A549 (cell line): ENCODE measurements around the gene CMC2.

Source experiments
- CHD2 ChIP-seq: fragments of 150-350 bp; IDR thresholded peaks from 2 replicates; pipeline ENCODE4 v1.6.1; 2014; ENCODE audit warnings: low read length; ENCODE audit not compliant: partially characterized antibody
- ESRRA ChIP-seq: fragments of 150-350 bp; IDR thresholded peaks from 2 replicates; pipeline ENCODE4 v1.6.1; 2014; ENCODE audit warnings: mild to moderate bottlenecking, low read length, borderline replicate concordance
- FOXS1 ChIP-seq: fragments of 250-450 bp; sonication (Bioruptor Pico); IDR thresholded peaks from 2 replicates; pipeline ENCODE4 v1.5.0; 2020; ENCODE audit warnings: mild to moderate bottlenecking, moderate library complexity
- HDAC2 ChIP-seq: fragments of 200-600 bp; sonication (generic); IDR thresholded peaks from 2 replicates; pipeline ENCODE4 v1.6.1; 2016
- JUN ChIP-seq, 2 experiments: fragments of >200 bp; sonication (Bioruptor Twin); formaldehyde crosslinking; IDR thresholded peaks; 2 replicates in 1 of 2; 3 replicates in 1 of 2; pipeline ENCODE4 v1.6.1; 2016 to 2017
- KDM5A ChIP-seq: fragments of 200-600 bp; sonication (generic); IDR thresholded peaks from 2 replicates; pipeline ENCODE4 v1.6.1; 2016; ENCODE audit warnings: antibody characterized with exemption, mild to moderate bottlenecking
- MAFK ChIP-seq: fragments of 450-650 bp; IDR thresholded peaks from 2 replicates; pipeline ENCODE4 v1.6.1; 2014; ENCODE audit not compliant: partially characterized antibody
- POLR2A ChIP-seq: IDR thresholded peaks from 2 replicates; pipeline ENCODE4 v1.6.1; 2012; ENCODE audit warnings: mild to moderate bottlenecking, low read length
- RAD21 ChIP-seq, 2 experiments: fragments of >200 bp in 1 of 2; sonication (Bioruptor Twin) in 1 of 2; formaldehyde crosslinking in 1 of 2; IDR thresholded peaks in 1 of 2; conservative IDR thresholded peaks in 1 of 2; 2 replicates in 1 of 2; 3 replicates in 1 of 2; pipeline ENCODE4 v1.6.1; 2012 to 2018; ENCODE audit warnings: inconsistent platforms in 1 of 2
- RFX5 ChIP-seq: fragments of 450-650 bp; IDR thresholded peaks from 2 replicates; pipeline ENCODE4 v1.7.1; 2014; ENCODE audit warnings: antibody characterized with exemption, mild to moderate bottlenecking, moderate library complexity
- TP53 ChIP-seq: fragments of 250-450 bp; sonication (Bioruptor Pico); IDR thresholded peaks from 2 replicates; pipeline ENCODE4 v1.5.0; 2021; ENCODE audit warnings: mild to moderate bottlenecking, moderate library complexity
- ZSCAN20 ChIP-seq: fragments of 250-450 bp; sonication (Bioruptor Pico); IDR thresholded peaks from 2 replicates; pipeline ENCODE4 v1.8.0; 2022; ENCODE audit warnings: mild to moderate bottlenecking, moderate library complexity
- TF ChIP-seq, protein P1 (sequence below): fragments of >200 bp; sonication (Bioruptor Twin); formaldehyde crosslinking; IDR thresholded peaks from 3 replicates; pipeline ENCODE4 v1.5.1; 2016
- TF ChIP-seq, protein P2 (sequence below): IDR thresholded peaks from 2 replicates; pipeline ENCODE4 v1.6.1; 2012

DNA sequence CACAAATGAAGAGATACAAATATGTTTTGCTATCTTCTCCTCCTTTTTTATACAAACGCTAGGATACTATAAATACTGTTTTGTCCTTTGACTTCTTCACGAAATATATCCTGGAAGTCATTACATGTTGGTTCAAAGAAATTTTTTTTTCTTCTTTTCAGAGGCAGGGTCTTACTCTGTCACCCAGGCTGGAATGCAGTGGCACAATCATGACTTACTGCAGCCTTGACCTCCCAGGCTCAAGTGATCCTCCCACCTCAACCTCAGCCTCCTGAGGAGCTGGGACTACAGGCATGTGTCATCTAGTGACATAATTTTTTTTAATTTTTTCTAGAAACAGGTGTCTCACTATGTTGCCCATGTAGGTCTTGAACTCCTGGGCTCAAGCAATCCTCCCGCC, 16.1 kb downstream of the CMC2 start:
- TF ChIP-seq ZSCAN20 (CRISPR knock-in tag) (no peak), TP53 (CRISPR knock-in tag) (no peak), ESRRA (no peak), RAD21 (conservative IDR thresholded peaks at IDR 0.05 in 1 of 2, IDR thresholded peaks at IDR 0.05 in 1 of 2) (no peak), JUN (IDR thresholded peaks at IDR 0.05) (no peak), HDAC2 (no peak), MAFK (no peak), POLR2A (no peak), KDM5A (no peak), RFX5 (no peak), CHD2 (no peak), FOXS1 (CRISPR knock-in tag) (no peak)
- TF ChIP-seq, protein P1, sequence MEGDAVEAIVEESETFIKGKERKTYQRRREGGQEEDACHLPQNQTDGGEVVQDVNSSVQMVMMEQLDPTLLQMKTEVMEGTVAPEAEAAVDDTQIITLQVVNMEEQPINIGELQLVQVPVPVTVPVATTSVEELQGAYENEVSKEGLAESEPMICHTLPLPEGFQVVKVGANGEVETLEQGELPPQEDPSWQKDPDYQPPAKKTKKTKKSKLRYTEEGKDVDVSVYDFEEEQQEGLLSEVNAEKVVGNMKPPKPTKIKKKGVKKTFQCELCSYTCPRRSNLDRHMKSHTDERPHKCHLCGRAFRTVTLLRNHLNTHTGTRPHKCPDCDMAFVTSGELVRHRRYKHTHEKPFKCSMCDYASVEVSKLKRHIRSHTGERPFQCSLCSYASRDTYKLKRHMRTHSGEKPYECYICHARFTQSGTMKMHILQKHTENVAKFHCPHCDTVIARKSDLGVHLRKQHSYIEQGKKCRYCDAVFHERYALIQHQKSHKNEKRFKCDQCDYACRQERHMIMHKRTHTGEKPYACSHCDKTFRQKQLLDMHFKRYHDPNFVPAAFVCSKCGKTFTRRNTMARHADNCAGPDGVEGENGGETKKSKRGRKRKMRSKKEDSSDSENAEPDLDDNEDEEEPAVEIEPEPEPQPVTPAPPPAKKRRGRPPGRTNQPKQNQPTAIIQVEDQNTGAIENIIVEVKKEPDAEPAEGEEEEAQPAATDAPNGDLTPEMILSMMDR, result no peak
- TF ChIP-seq, protein P2, sequence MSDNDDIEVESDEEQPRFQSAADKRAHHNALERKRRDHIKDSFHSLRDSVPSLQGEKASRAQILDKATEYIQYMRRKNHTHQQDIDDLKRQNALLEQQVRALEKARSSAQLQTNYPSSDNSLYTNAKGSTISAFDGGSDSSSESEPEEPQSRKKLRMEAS, result no peak
